Activated T-cell treated with anti-CD3 and anti-CD28 coated beads for 24 hours (primary cell): ENCODE results near the gene RETREG2.

Experiments used
- DNase-seq: peaks from one replicate; pipeline ENCODE4 v3.0.0-alpha.2; 2020; ENCODE audit warnings: low read depth

The RETREG2 gene

GRCh38 chr2:219177552-219178376 lies at the start of gene RETREG2:
TSS of gene RETREG2 (plus strand) at chr2:219178275. CDS start at chr2:219178353, 78 bp downstream.
- peak; percentile 70 for DNase-seq

- no peak for DNase-seq
These were observed 49.7 kb upstream of the RETREG2 start for GRCh38 chr2:219128396-219128795.

GRCh38 chr2:219129589-219129988 lies 48.5 kb upstream of the RETREG2 start:
- no peak for DNase-seq

- no peak for DNase-seq
These were observed 46.7 kb upstream of the RETREG2 start for GRCh38 chr2:219131327-219131726.

GRCh38 chr2:219131744-219132143 lies 46.3 kb upstream of the RETREG2 start:
- no peak for DNase-seq

GRCh38 chr2:219133976-219134375 lies 44.1 kb upstream of the RETREG2 start:
- DNase-seq: no peak

- no peak for DNase-seq
These were observed 37.4 kb upstream of the RETREG2 start for GRCh38 chr2:219140722-219141121.

GRCh38 chr2:219142329-219142728 lies 35.7 kb upstream of the RETREG2 start:
- DNase-seq: no peak

- no peak for DNase-seq
These were observed 28.4 kb upstream of the RETREG2 start for GRCh38 chr2:219149667-219150066.

GRCh38 chr2:219155054-219155644 lies 22.9 kb upstream of the RETREG2 start:
- DNase-seq: peak; percentile 24

- DNase-seq: no peak
These were observed 20.7 kb upstream of the RETREG2 start for GRCh38 chr2:219157396-219157795.

GRCh38 chr2:219158025-219158424 lies 20.1 kb upstream of the RETREG2 start:
- no peak for DNase-seq

- no peak for DNase-seq
These were observed 19.5 kb upstream of the RETREG2 start for GRCh38 chr2:219158586-219158985.

GRCh38 chr2:219159771-219160185 lies 18.3 kb upstream of the RETREG2 start:
- DNase-seq: no peak

GRCh38 chr2:219160186-219161017 lies 17.7 kb upstream of the RETREG2 start, which contains the start of gene NHEJ1:
TSS of gene NHEJ1 (minus strand) at chr2:219160815. CDS start at chr2:219158362, 2,453 bp downstream.
- DNase-seq: peak; percentile 88

- no peak for DNase-seq
These were observed 17.0 kb upstream of the RETREG2 start for GRCh38 chr2:219161097-219161496.

- no peak for DNase-seq
These were observed 14.9 kb upstream of the RETREG2 start for GRCh38 chr2:219163156-219163555.

- no peak for DNase-seq
These were observed 12.8 kb upstream of the RETREG2 start for GRCh38 chr2:219165058-219165911.

- no peak for DNase-seq
These were observed 10.1 kb upstream of the RETREG2 start for GRCh38 chr2:219167997-219168396.

GRCh38 chr2:219168526-219168925 lies 9.5 kb upstream of the RETREG2 start:
- no peak for DNase-seq

- no peak for DNase-seq
These were observed 9.1 kb upstream of the RETREG2 start for GRCh38 chr2:219168932-219169331.
